Sciatic nerve (tissue), 2 donors: ENCODE data around the gene ZNF865. TPM values are rescaled to one million over a fixed set of nuclear protein-coding genes. Genes with fewer than 3 reads are reported as not detected.
A peak's percentile ranks its signal among the peaks of the same experiment; 100 is the strongest.

Experiments used
- ATAC-seq: fragments of 200-7000 bp; cut with Tn5 transposase; one replicate; pipeline ENCODE4 v1.9.1; 2020; ENCODE audit warnings: mild to moderate bottlenecking, moderate library complexity
- DNase-seq: peaks from one replicate; pipeline ENCODE4 v3.0.0-alpha.2; 2020; ENCODE audit warnings: low spot score
- intact Hi-C: fragments of 100-400 bp; cut with DNase I; formaldehyde crosslinking; loops from one replicate; pipeline ENCODE4 v1.14.2; 2022
- total RNA-seq: library from RNA; stranded (reverse); fragmentation: NEBNext Ultra II Directional; extraction: Animal tissue kit (Norgen Biotek cat#: 25700); gene quantifications from one replicate; pipeline ENCODE4 v1.2.1, GENCODE V29; 2021
- donor health status: DM: no; HTN: no; CAD: no.
- donor health status: DM: no; HTN: no; CAD: no.

ZNF865 gene
- total RNA-seq, 1 donor from 2014 or later = 15.9 TPM

GRCh38 chr19:55651236-55651635, 45.8 kb downstream of the ZNF865 start:
- no peak for DNase-seq
- intact Hi-C loops = no loop called here
- ATAC-seq = no peak

DNA sequence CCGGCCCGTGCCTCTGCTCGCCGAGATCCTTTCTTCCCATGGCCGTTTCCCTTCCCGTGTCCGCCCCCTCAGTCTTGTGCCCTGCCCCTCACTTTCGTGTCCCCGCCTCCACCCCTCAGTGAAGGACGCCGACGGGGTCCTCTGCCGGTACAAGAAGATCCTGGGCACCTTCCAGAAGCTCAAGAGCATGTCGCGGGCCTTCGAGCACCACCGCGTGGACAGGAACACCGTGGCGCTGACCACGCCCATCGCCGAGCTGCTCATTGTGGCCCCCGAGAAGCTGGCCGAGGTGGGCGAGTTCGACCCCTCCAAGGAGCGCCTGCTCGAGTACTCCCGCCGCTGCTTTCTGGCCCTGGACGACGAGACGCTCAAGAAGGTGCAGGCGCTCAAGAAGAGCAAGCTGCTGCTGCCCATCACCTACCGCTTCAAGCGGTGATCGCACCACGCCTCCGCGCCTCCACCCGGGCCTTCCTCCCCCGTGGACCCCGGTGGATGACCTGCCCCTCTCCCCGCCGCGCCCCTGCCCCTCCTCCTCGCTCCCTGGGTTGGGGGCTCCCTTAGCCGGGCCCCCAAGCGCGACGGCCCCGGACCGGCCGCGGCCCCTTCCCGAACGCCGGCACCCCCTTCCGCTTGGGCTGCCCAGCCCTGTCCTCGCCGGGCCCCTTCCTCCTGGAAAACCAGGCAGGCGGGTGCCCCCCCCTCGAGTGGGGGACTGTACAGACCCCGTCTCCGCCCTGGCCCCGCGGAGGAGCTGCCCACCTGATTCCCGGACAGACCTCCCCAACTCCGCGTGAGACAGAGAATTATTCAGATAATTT, 47.1 kb downstream of the ZNF865 start:
- DNase-seq = peak; percentile 80
- ATAC-seq = no peak
- intact Hi-C loops = no loop called here

GRCh38 chr19:55653651-55654322, 48.3 kb downstream of the ZNF865 start:
- intact Hi-C loops = no loop called here
- DNase-seq = peak; percentile 99
- peak; percentile 86 for ATAC-seq

- peak; percentile 89 for ATAC-seq
- intact Hi-C loops = no loop called here
These were observed 48.9 kb downstream of the ZNF865 start for GRCh38 chr19:55654323-55654867.

GRCh38 chr19:55654868-55655647, 49.6 kb downstream of the ZNF865 start, which contains the start of gene U2AF2:
Gene U2AF2 (plus strand): TSS chr19:55655035. CDS start chr19:55655105, 70 bp downstream.
- ATAC-seq (peak; percentile 64), DNase-seq (peak; percentile 99)
- intact Hi-C loops = no loop called here

More at GRCh38 chr19:55654323-55654867, 48.9 kb downstream of the ZNF865 start:
- peak; percentile 100 for DNase-seq

- intact Hi-C loops = no loop called here
- DNase-seq (no peak), ATAC-seq (no peak)
These were observed 50.2 kb downstream of the ZNF865 start for GRCh38 chr19:55655648-55656040.

- ATAC-seq (no peak), DNase-seq (no peak)
- intact Hi-C loops = no loop called here
These were observed 51.1 kb downstream of the ZNF865 start for GRCh38 chr19:55656552-55656951.

- ATAC-seq = no peak
- intact Hi-C loops = no loop called here
- no peak for DNase-seq
These were observed 51.7 kb downstream of the ZNF865 start for GRCh38 chr19:55656988-55657747.

DNA sequence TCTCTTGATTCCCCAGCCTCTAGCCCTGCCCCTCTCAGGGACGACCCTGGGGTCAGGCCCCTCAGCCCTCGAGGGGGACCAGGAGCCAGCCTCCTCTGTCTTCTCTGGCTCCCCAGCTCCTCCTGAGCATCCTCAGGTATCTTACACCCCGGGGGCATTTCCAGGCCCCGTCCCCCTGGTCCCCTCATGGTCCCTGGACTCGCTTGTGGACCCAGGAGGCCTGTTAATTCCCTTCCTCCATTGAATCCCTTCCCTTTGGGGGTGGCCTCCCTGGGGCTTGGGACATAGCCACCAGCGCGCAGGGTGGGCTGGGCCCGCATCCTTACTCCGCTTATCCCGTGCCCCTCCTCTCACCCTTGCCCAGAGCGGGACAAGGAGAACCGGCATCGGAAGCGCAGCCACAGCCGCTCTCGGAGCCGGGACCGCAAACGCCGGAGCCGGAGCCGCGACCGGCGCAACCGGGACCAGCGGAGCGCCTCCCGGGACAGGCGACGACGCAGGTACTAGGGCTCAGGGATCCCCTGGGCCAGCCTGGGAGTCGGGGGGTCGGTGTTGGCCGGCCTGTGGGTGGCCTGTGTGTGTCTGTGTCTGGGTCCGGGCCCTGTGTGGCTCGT, 53.5 kb downstream of the ZNF865 start:
- intact Hi-C loops = no loop called here
- DNase-seq (no peak), ATAC-seq (no peak)

DNA sequence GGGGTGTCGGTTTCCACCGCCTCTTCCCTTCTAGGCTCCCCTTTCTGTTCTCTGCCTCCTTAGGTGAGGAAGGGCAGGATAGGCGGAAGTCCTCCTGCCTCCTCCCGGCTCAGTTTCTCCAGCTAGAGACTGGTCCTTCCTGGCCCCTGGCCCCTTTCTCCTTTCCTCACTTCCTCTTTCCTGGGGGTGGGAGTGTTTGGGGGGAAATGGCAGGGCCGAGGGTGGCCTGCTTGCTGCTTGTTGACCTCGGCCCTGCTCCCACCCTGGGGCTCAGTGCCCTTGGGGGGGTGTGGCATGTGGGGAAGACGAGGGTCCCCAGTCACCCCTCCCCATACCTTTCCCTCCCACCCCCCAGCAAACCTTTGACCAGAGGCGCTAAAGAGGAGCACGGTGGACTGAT, 54.4 kb downstream of the ZNF865 start:
- ATAC-seq (no peak), DNase-seq (no peak)
- intact Hi-C loops = no loop called here

- DNase-seq = no peak
- ATAC-seq = no peak
- intact Hi-C loops = no loop called here
These were observed 55.0 kb downstream of the ZNF865 start for GRCh38 chr19:55660404-55660803.

- no peak for ATAC-seq
- intact Hi-C loops = no loop called here
- DNase-seq = no peak
These were observed 55.5 kb downstream of the ZNF865 start for GRCh38 chr19:55660991-55661390.

- no peak for DNase-seq
- intact Hi-C loops = no loop called here
- ATAC-seq = no peak
These were observed 56.4 kb downstream of the ZNF865 start for GRCh38 chr19:55661826-55662225.

DNA sequence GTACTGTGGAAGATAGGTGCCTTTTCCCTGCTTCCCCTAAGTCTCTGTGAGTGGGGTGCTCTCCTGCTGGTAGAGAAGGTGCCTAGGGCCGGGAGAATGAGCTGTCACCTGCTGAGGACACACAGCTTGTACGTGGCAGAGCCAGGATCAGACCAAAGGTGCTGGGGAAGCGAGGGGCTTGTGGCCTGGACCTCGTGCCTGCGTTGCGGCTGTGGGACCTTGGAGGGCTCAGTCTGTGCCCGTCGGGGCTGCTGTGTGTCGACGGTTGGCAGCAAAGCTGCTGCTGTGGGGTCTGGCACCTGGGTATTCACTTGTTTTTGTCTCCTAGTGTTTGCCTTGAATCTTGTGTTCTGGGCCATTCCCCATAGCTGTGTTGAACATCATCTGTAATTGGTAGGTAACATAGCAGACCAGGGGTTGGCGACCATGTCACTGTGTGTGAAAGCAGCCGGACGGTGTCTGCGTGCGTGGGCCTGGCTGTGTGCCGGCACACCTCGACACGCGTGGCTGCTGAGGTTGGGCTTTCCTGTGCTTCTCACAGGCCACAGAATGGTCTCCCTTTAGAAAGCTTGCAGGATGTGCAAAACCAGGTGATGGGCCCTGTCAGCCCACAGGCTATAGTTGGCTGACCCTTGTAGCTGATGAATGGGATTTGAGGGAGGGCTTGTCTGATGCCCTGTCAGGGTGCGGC, 58.5 kb downstream of the ZNF865 start:
- intact Hi-C loops = no loop called here
- no peak for DNase-seq
- no peak for ATAC-seq

DNA sequence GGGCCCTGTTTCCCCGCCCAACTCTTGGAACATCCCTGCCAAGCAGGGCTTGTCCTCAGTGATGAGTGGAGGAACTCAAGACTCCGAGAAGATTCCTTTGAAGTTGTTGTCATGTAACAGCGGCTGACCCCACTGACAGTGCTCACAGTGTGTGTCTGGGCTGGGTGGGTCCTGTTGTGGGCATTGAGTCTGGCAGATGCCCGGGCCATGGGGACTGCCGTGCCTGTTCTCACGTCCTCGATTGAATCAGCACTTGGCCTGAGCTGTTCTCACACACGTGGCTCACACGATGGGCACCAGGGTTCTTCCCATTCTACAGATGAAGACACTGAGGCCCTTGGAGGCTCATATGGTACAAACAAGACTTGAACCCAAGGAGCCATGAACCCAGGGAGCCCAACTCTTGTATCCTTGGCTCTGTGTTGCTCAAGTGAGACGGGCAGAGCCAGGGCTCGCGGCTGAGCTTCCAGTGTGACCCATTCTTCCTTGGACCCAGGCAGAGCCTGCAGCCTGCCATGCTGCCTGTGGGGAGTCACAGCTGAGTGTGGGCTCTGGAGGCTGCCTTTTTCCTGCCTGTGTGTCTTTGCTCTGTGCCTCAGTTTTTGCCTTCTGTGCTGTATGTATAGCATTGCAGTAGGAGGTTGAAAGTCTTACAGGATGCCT, 61.0 kb downstream of the ZNF865 start:
- intact Hi-C loops = no loop called here

More for the DNA sequence above, 61.0 kb downstream of the ZNF865 start:
- ATAC-seq (no peak), DNase-seq (no peak)
